A549 (cell line): ENCODE data around the gene TEX55. TPM values are rescaled to one million over a fixed set of nuclear protein-coding genes. Genes with fewer than 3 reads are reported as not detected.

ENCODE experiments used
- ATAC-seq, 2 experiments: fragments of 200-7000 bp in 1 of 2; fragments of >200 bp in 1 of 2; cut with Nextera tagmentation in 1 of 2; cut with Tn5 transposase in 1 of 2; 3 replicates each; pipeline versions ENCODE4 v1.8.0 to v1.9.1; 2018 to 2020; ENCODE audit warnings: mild to moderate bottlenecking in 1 of 2, moderate library complexity in 1 of 2
- CTCF ChIA-PET: fragments of 300-600 bp; sonication (Branson Sonifier 250); formaldehyde crosslinking; extraction: SDS; loops from one replicate; lab custom pipeline; 2021; ENCODE audit warnings: antibody characterized with exemption, inconsistent platforms; lab: Yijun Ruan, JAX
- POLR2A ChIA-PET: fragments of 350-600 bp; formaldehyde crosslinking; extraction: SDS; loops from one replicate; lab custom pipeline; 2021; ENCODE audit warnings: antibody characterized with exemption, inconsistent platforms; lab: Yijun Ruan, JAX
- DNase-seq, 2 experiments: peaks; one replicate each; pipeline versions ENCODE4 v3.0.0 to v3.0.0-alpha.2; 2011 to 2016; ENCODE audit warnings: low read depth in 1 of 2, low spot score in 1 of 2
- FAIRE-seq: peaks from 2 replicates; lab custom pipeline; 2011; peaks lifted over from hg19 to GRCh38; lab: Jason Lieb, UNC
- H3K27ac ChIP-seq, 2 experiments: fragments of >200 bp; sonication (Bioruptor Twin); formaldehyde crosslinking; 3 replicates each; pipeline ENCODE4 v1.5.1; 2016 to 2017
- H3K4me1 ChIP-seq: fragments of >200 bp; sonication (Bioruptor Twin); formaldehyde crosslinking; 3 replicates; pipeline ENCODE4 v1.6.1; 2016
- H3K4me2 ChIP-seq: fragments of >200 bp; sonication (Bioruptor Twin); formaldehyde crosslinking; 3 replicates; pipeline ENCODE4 v1.6.1; 2016
- H3K4me3 ChIP-seq: fragments of >200 bp; sonication (Bioruptor Twin); formaldehyde crosslinking; 3 replicates; pipeline ENCODE4 v1.5.1; 2016
- H3K9me3 ChIP-seq: fragments of >200 bp; sonication (Bioruptor Twin); formaldehyde crosslinking; 3 replicates; pipeline ENCODE4 v1.6.1; 2016
- BCL3 ChIP-seq: fragments of >200 bp; sonication (Bioruptor Twin); formaldehyde crosslinking; IDR thresholded peaks from 3 replicates; pipeline ENCODE4 v1.6.1; 2016
- CBX2 ChIP-seq: fragments of 200-600 bp; sonication (generic); IDR thresholded peaks from 2 replicates; pipeline ENCODE4 v1.6.1; 2016; ENCODE audit warnings: low read depth, mild to moderate bottlenecking, borderline replicate concordance
- E2F6 ChIP-seq: IDR thresholded peaks from 2 replicates; pipeline ENCODE4 v1.6.1; 2012; ENCODE audit warnings: low read depth, borderline replicate concordance
- EHF ChIP-seq: fragments of 250-450 bp; sonication (Bioruptor Pico); IDR thresholded peaks from 2 replicates; pipeline ENCODE4 v1.5.0; 2020; ENCODE audit warnings: mild to moderate bottlenecking
- ESRRA ChIP-seq: fragments of 150-350 bp; IDR thresholded peaks from 2 replicates; pipeline ENCODE4 v1.6.1; 2014; ENCODE audit warnings: mild to moderate bottlenecking, low read length, borderline replicate concordance
- FOSB ChIP-seq: fragments of 250-450 bp; sonication (Bioruptor Pico); IDR thresholded peaks from 2 replicates; pipeline ENCODE4 v1.5.0; 2020; ENCODE audit warnings: mild to moderate bottlenecking, moderate library complexity
- FOSL2 ChIP-seq, 2 experiments: fragments of 450-650 bp in 1 of 2; fragments of >200 bp in 1 of 2; sonication (Bioruptor Twin) in 1 of 2; formaldehyde crosslinking; IDR thresholded peaks; 2 replicates each; pipeline versions ENCODE4 v1.5.0 to v1.6.1; 2016 to 2020; ENCODE audit warnings: mild to moderate bottlenecking in 1 of 2, moderate library complexity in 1 of 2
- FOXS1 ChIP-seq: fragments of 250-450 bp; sonication (Bioruptor Pico); IDR thresholded peaks from 2 replicates; pipeline ENCODE4 v1.5.0; 2020; ENCODE audit warnings: mild to moderate bottlenecking, moderate library complexity
- GATA3 ChIP-seq: IDR thresholded peaks from 2 replicates; pipeline ENCODE4 v1.6.1; 2012; ENCODE audit warnings: borderline replicate concordance
- HES2 ChIP-seq: fragments of >200 bp; sonication (Bioruptor Twin); formaldehyde crosslinking; IDR thresholded peaks from 2 replicates; pipeline ENCODE4 v1.6.1; 2016
- HMGXB4 ChIP-seq: fragments of 250-450 bp; sonication (Bioruptor Pico); IDR thresholded peaks from 2 replicates; pipeline ENCODE4 v1.5.0; 2021; ENCODE audit warnings: mild to moderate bottlenecking, moderate library complexity, borderline replicate concordance
- HOXB5 ChIP-seq: fragments of 250-450 bp; sonication (Bioruptor Pico); IDR thresholded peaks from 2 replicates; pipeline ENCODE4 v1.5.0; 2020; ENCODE audit warnings: mild to moderate bottlenecking, moderate library complexity
- MAFK ChIP-seq: fragments of 450-650 bp; IDR thresholded peaks from 2 replicates; pipeline ENCODE4 v1.6.1; 2014; ENCODE audit not compliant: partially characterized antibody
- MYC ChIP-seq: IDR thresholded peaks from 2 replicates; pipeline ENCODE4 v1.6.1; 2012; ENCODE audit warnings: mild to moderate bottlenecking, inconsistent platforms, low read length, improper control_type of control experiment, borderline replicate concordance
- NFE2L2 ChIP-seq: fragments of 150-350 bp; conservative IDR thresholded peaks from 2 replicates; pipeline ENCODE4 v1.6.1; 2014; ENCODE audit warnings: low read length
- PBX3 ChIP-seq: IDR thresholded peaks from 2 replicates; pipeline ENCODE4 v1.6.1; 2012
- SMC3 ChIP-seq: fragments of >200 bp; sonication (Bioruptor Twin); formaldehyde crosslinking; IDR thresholded peaks from 3 replicates; pipeline ENCODE4 v1.6.1; 2018; ENCODE audit warnings: inconsistent platforms
- SREBF2 ChIP-seq: fragments of 450-650 bp; IDR thresholded peaks from 2 replicates; pipeline ENCODE4 v1.6.1; 2014; ENCODE audit warnings: mild to moderate bottlenecking, moderate library complexity
- TP53 ChIP-seq: fragments of 250-450 bp; sonication (Bioruptor Pico); IDR thresholded peaks from 2 replicates; pipeline ENCODE4 v1.5.0; 2021; ENCODE audit warnings: mild to moderate bottlenecking, moderate library complexity
- ZC3H11A ChIP-seq: fragments of 450-650 bp; IDR thresholded peaks from 2 replicates; pipeline ENCODE4 v1.6.1; 2014; ENCODE audit warnings: antibody characterized with exemption, mild to moderate bottlenecking
- WGBS: methylation state at CpG from one replicate; pipeline ENCODE4 v1.1.6; 2017; ENCODE audit errors: missing lambda C conversion rate; 5-methylcytosine and 5-hydroxymethylcytosine counted together
- polyA plus RNA-seq, 4 experiments: library from polyadenylated mRNA; depleted of rRNA in 3 of 4; stranded (reverse); fragments of >200 nt; fragmentation: RNase III in 1 of 4; extraction: RNeasy Plus Mini Kit Qiagen cat#74134 plus additional on column Dnase treatment in 1 of 4; gene quantifications; 2 replicates in 3 of 4; 3 replicates in 1 of 4; pipeline ENCODE4 v1.2.3, GENCODE V29; 2011 to 2017

TEX55 gene
- polyA plus RNA-seq, 2 of the 4 experiments (the other 2 are of a cell fraction) = 0.08 TPM; not detected in 1

GRCh38 chr3:119184796-119185570, 39.0 kb downstream of the TEX55 start (continued):
- TF ChIP-seq MYC (0 out of 2 replicates have a peak, but pooled peaks have one; percentile 33), E2F6 (no peak), HES2 (no peak), HOXB5 (peak; percentile 26; the same call in 1 of the 2 replicates), FOSB (CRISPR knock-in tag) (no peak), ESRRA (no peak), SMC3 (peak; percentile 40), BCL3 (peak; percentile 88; the same call in 2 of the 3 replicates), PBX3 (peak; percentile 80; the same call in 1 of the 2 replicates), FOXS1 (no peak), TP53 (CRISPR knock-in tag) (no peak), HMGXB4 (CRISPR knock-in tag) (no peak), SREBF2 (no peak)

- DNase-seq (no peak), ATAC-seq (no peak), FAIRE-seq (no peak)
- H3K4me2 ChIP-seq = no peak overlapping the region
- CTCF ChIA-PET = interaction anchor here (1.4 to 1.8 kb wide), 3 partner anchors 20 to 43 kb away, joined by 3 to 7 read pairs (median 5); partner anchors contain the start of gene TEX55
- H3K27ac ChIP-seq = peak overlapping the region; percentile 92 to 93
- H3K9me3 ChIP-seq = no peaks in the 10 kb centered on the region
- TF ChIP-seq FOSL2 (IDR thresholded peaks at IDR 0.05) (no peak), FOSL2 (CRISPR knock-in tag; IDR thresholded peaks at IDR 0.05) (no peak)
- no peak overlapping the region for H3K4me3 ChIP-seq
- POLR2A ChIA-PET = no interaction called here
- H3K4me1 ChIP-seq = peaks cover 76% of the 10 kb centered on the region
Observed at GRCh38 chr3:119187266-119187665, 41.3 kb downstream of the TEX55 start.

GRCh38 chr3:119191800-119192199, 45.8 kb downstream of the TEX55 start:
- FAIRE-seq = no peak
- POLR2A ChIA-PET = no interaction called here
- CTCF ChIA-PET = no interaction called here

More at GRCh38 chr3:119191800-119192199, 45.8 kb downstream of the TEX55 start:
- ATAC-seq (no peak), DNase-seq (no peak)
- Histone ChIP-seq H3K27ac (peak overlapping the region; percentile 64 to 80), H3K4me3 (no peak overlapping the region), H3K4me2 (peak overlapping the region; percentile 3; the same call in 2 of the 3 replicates), H3K9me3 (no peaks in the 10 kb centered on the region), H3K4me1 (peaks cover 65% of the 10 kb centered on the region)
- TF ChIP-seq NFE2L2 = peak; percentile 91
- no peak for TF ChIP-seq GATA3
- TF ChIP-seq MAFK = peak; percentile 91
- TF ChIP-seq ZC3H11A = no peak
- no peak for TF ChIP-seq EHF (CRISPR knock-in tag)
- TF ChIP-seq FOSB (CRISPR knock-in tag) = no peak
- TF ChIP-seq CBX2 = no peak
- WGBS = 82% methylated on average over 1 of the region's 1 CpG
